B cell (primary cell): ENCODE measurements around the gene PAX4. TPM values are rescaled to one million over a fixed set of nuclear protein-coding genes. Genes with fewer than 3 reads are reported as not detected.

Experiments
- ATAC-seq: fragments of 200-7000 bp; cut with Tn5 transposase; one replicate; pipeline ENCODE4 v1.10.0; 2021; ENCODE audit warnings: low read depth, mild to moderate bottlenecking, moderate number of reproducible peaks, moderate library complexity
- CTCF ChIA-PET: fragments of 350-600 bp; sonication (Branson Sonifier 250); formaldehyde crosslinking; loops from one replicate; lab custom pipeline; 2021; ENCODE audit warnings: antibody characterized with exemption, inconsistent platforms; lab: Charles Lee
- POLR2A ChIA-PET: fragments of 350-600 bp; sonication (Branson Sonifier 250); formaldehyde crosslinking; loops from one replicate; lab custom pipeline; 2021; ENCODE audit warnings: antibody characterized with exemption; lab: Charles Lee
- DNase-seq: peaks from one replicate; pipeline ENCODE4 v3.0.0; 2013
- H2AFZ ChIP-seq: 2 replicates; pipeline ENCODE4 v1.6.1; 2012; ENCODE audit warnings: mild to moderate bottlenecking, low read depth, low read length; ENCODE audit not compliant: insufficient read depth, poor library complexity, severe bottlenecking
- H3K27ac ChIP-seq, 2 donors: 1 replicate in 1 of 2; 2 replicates in 1 of 2; pipeline ENCODE4 v1.5.1; 2012 to 2013; ENCODE audit warnings: low read length in 2 of 2, mild to moderate bottlenecking in 2 of 2, moderate library complexity in 1 of 2
- H3K27me3 ChIP-seq, 4 experiments: fragments of 200-600 bp in 1 of 4; sonication (generic) in 1 of 4; replicated peaks in 1 of 4; 1 replicate in 2 of 4; 2 replicates in 2 of 4; pipeline versions ENCODE4 v1.6.1 to v1.7.0; 2013 to 2016; ENCODE audit warnings: low read length in 3 of 4, mild to moderate bottlenecking in 2 of 4, mixed read lengths in 1 of 4, moderate library complexity in 1 of 4; ENCODE audit not compliant: insufficient read depth in 4 of 4, control insufficient read depth in 3 of 4; ENCODE audit errors: control extremely low read depth in 1 of 4
- H3K36me3 ChIP-seq, 2 experiments: replicated peaks in 1 of 2; 1 replicate in 1 of 2; 2 replicates in 1 of 2; pipeline versions ENCODE4 v1.6.1 to v1.7.1; 2013; ENCODE audit warnings: low read length in 1 of 2; ENCODE audit not compliant: insufficient read depth in 2 of 2, control insufficient read depth in 1 of 2; ENCODE audit errors: control extremely low read depth in 1 of 2, extremely low read depth in 1 of 2
- H3K4me1 ChIP-seq, 2 donors: fragments of 200-600 bp in 1 of 2; sonication (generic) in 1 of 2; 1 replicate in 1 of 2; 2 replicates in 1 of 2; pipeline versions ENCODE4 v1.5.1 to v1.6.1; 2013 to 2017; ENCODE audit warnings: low read length in 2 of 2; ENCODE audit not compliant: control insufficient read depth in 2 of 2, insufficient read depth in 2 of 2
- H3K4me2 ChIP-seq: replicated peaks from 2 replicates; pipeline ENCODE3; 2012; ENCODE audit warnings: mild to moderate bottlenecking, low read depth, low read length; ENCODE audit not compliant: poor library complexity, severe bottlenecking
- H3K4me3 ChIP-seq, 5 experiments: fragments of 200-600 bp in 1 of 5; sonication (generic) in 1 of 5; 1 replicate in 3 of 5; 2 replicates in 2 of 5; pipeline versions ENCODE4 v1.5.1 to v1.7.0; 2011 to 2016; ENCODE audit warnings: low read length in 4 of 5, mild to moderate bottlenecking in 4 of 5, low read depth in 2 of 5, control low read depth in 1 of 5, moderate library complexity in 1 of 5; ENCODE audit not compliant: insufficient read depth in 1 of 5; ENCODE audit errors: control extremely low read depth in 1 of 5, extremely low read depth in 1 of 5
- H3K79me2 ChIP-seq: fragments of 200-600 bp; sonication (generic); one replicate; pipeline ENCODE4 v1.6.0; 2016; ENCODE audit warnings: low read length; ENCODE audit not compliant: control insufficient read depth, insufficient read depth
- H3K9ac ChIP-seq: fragments of 200-600 bp; sonication (generic); 2 replicates; pipeline ENCODE4 v1.6.1; 2017; ENCODE audit warnings: mild to moderate bottlenecking, low read length, moderate library complexity
- H3K9me3 ChIP-seq, 3 donors: one replicate each; pipeline versions ENCODE4 v1.6.1 to v1.7.1; 2013; ENCODE audit warnings: low read length in 2 of 3; ENCODE audit not compliant: control insufficient read depth in 2 of 3, insufficient read depth in 1 of 3; ENCODE audit errors: control extremely low read depth in 1 of 3
- H4K20me1 ChIP-seq: 2 replicates; pipeline ENCODE4 v1.6.0; 2012; ENCODE audit warnings: mild to moderate bottlenecking, low read length; ENCODE audit not compliant: insufficient read depth, control insufficient read depth, poor library complexity, severe bottlenecking
- H3K27ac Mint-ChIP-seq: one replicate; pipeline ENCODE4 v1.8.0; 2021; ENCODE audit warnings: mixed read lengths
- H3K27me3 Mint-ChIP-seq: one replicate; pipeline ENCODE4 v1.8.0; 2021; ENCODE audit warnings: mixed read lengths
- H3K4me1 Mint-ChIP-seq: one replicate; pipeline ENCODE4 v1.8.0; 2021; ENCODE audit warnings: mixed read lengths
- H3K4me3 Mint-ChIP-seq: one replicate; pipeline ENCODE4 v1.8.0; 2021; ENCODE audit warnings: mixed read lengths
- H3K9me3 Mint-ChIP-seq: one replicate; pipeline ENCODE4 v1.8.0; 2022; ENCODE audit warnings: mixed read lengths; ENCODE audit not compliant: insufficient read depth
- EZH2 ChIP-seq: IDR thresholded peaks from 2 replicates; pipeline ENCODE4 v1.6.1; 2012; ENCODE audit warnings: borderline replicate concordance, low read depth, mild to moderate bottlenecking, moderate library complexity, low read length; ENCODE audit not compliant: insufficient read depth, poor library complexity, severe bottlenecking
- WGBS: methylation state at CpG from one replicate; pipeline ENCODE4 v1.1.5; 2013; ENCODE audit warnings: missing lambda C conversion rate; ENCODE audit not compliant: insufficient coverage; 5-methylcytosine and 5-hydroxymethylcytosine counted together
- intact Hi-C: fragments of 100-400 bp; cut with micrococcal nuclease; formaldehyde crosslinking; loops from one replicate; pipeline ENCODE4 v1.10.0; 2022
- polyA minus RNA-seq: library from RNA; depleted of rRNA, polyadenylated mRNA; stranded (reverse); fragments of >200 nt; gene quantifications from 2 replicates; pipeline ENCODE4 v1.2.3, GENCODE V29; 2012
- polyA plus RNA-seq: library from polyadenylated mRNA; depleted of rRNA; stranded (reverse); fragments of >200 nt; gene quantifications from 2 replicates; pipeline ENCODE4 v1.2.3, GENCODE V29; 2012
- total RNA-seq, 2 donors: library from RNA; stranded (reverse); fragments of 120-200 nt in 1 of 2; gene quantifications; 1 replicate in 1 of 2; 2 replicates in 1 of 2; pipeline versions ENCODE4 v1.2.3 to v1.2.4, GENCODE V29; 2013 to 2022
- TF ChIP-seq, protein P1 (sequence below): fragments of 200-600 bp; IDR thresholded peaks from one replicate; pipeline ENCODE4 v1.8.0; 2022; ENCODE audit warnings: antibody characterized with exemption, mild to moderate bottlenecking

PAX4 gene, protein sequence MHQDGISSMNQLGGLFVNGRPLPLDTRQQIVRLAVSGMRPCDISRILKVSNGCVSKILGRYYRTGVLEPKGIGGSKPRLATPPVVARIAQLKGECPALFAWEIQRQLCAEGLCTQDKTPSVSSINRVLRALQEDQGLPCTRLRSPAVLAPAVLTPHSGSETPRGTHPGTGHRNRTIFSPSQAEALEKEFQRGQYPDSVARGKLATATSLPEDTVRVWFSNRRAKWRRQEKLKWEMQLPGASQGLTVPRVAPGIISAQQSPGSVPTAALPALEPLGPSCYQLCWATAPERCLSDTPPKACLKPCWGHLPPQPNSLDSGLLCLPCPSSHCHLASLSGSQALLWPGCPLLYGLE
- not detected in 2 replicates for total RNA-seq
- total RNA-seq (2013): not detected
- not detected in 2 replicates for polyA plus RNA-seq
- not detected in 2 replicates for polyA minus RNA-seq

DNA sequence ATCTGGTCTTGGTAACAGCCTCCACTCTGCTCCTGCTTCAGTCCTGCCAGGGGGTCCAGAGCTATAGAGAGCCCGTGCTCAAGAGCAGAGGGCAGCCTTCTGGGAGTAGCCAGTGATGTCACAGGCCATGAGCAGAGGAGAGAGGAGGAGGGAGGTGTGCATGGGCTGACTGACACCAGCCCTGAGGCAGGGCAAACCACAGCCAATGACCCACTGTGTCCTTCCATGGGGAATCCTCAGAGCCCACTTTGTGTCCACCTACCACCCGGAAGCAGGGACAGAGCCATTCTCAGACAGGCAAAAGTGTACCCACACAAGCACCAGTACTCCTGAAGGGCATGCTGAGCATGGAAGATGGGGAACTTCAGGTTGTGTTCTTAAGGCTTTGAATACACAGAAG, at the start of gene PAX4:
Gene PAX4 (minus strand): TSS at position 101 of the 400 bp plus-strand sequence. CDS start 2,214 bp downstream, outside the sequence.
- CTCF ChIA-PET: interaction anchor here (1.2 kb wide), 1 partner anchor 8 kb away, joined by 3 read pairs; no protein-coding TSS in a partner anchor
- no peak within 1 kb of the TSS for H3K27ac Mint-ChIP-seq
- ATAC-seq (no peak), DNase-seq (no peak)
- H3K9me3 Mint-ChIP-seq: no peaks in the 10 kb centered on the region
- TF ChIP-seq, protein P1, sequence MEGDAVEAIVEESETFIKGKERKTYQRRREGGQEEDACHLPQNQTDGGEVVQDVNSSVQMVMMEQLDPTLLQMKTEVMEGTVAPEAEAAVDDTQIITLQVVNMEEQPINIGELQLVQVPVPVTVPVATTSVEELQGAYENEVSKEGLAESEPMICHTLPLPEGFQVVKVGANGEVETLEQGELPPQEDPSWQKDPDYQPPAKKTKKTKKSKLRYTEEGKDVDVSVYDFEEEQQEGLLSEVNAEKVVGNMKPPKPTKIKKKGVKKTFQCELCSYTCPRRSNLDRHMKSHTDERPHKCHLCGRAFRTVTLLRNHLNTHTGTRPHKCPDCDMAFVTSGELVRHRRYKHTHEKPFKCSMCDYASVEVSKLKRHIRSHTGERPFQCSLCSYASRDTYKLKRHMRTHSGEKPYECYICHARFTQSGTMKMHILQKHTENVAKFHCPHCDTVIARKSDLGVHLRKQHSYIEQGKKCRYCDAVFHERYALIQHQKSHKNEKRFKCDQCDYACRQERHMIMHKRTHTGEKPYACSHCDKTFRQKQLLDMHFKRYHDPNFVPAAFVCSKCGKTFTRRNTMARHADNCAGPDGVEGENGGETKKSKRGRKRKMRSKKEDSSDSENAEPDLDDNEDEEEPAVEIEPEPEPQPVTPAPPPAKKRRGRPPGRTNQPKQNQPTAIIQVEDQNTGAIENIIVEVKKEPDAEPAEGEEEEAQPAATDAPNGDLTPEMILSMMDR: no peak
- TF ChIP-seq EZH2: no peak
- no peaks in the 10 kb centered on the region for H4K20me1 ChIP-seq
- H3K9me3 ChIP-seq: no peaks in the 10 kb centered on the region
- H3K4me2 ChIP-seq: no peak within 1 kb of the TSS
- H3K4me1 Mint-ChIP-seq: peaks cover 5% of the 10 kb centered on the region
- POLR2A ChIA-PET: no interaction called here
- H3K79me2 ChIP-seq: no peaks in the 10 kb centered on the region
- 40% methylated on average over 1 of the region's 2 CpGs for WGBS
- H3K4me1 ChIP-seq: no peaks in the 10 kb centered on the region
- no peaks in the 10 kb centered on the region for H3K36me3 ChIP-seq
- H3K27ac ChIP-seq: no peak within 1 kb of the TSS
- H3K4me3 ChIP-seq: no peak within 1 kb of the TSS
- intact Hi-C loops: no loop called here
- H3K4me3 Mint-ChIP-seq: no peak within 1 kb of the TSS
- no peak within 1 kb of the TSS for H2AFZ ChIP-seq
- peaks cover 74% of the 10 kb centered on the region for H3K27me3 Mint-ChIP-seq
- H3K27me3 ChIP-seq: peaks cover 0 to 27% (median 6%) of the 10 kb centered on the region in 4 experiments
- no peak within 1 kb of the TSS for H3K9ac ChIP-seq

DNA sequence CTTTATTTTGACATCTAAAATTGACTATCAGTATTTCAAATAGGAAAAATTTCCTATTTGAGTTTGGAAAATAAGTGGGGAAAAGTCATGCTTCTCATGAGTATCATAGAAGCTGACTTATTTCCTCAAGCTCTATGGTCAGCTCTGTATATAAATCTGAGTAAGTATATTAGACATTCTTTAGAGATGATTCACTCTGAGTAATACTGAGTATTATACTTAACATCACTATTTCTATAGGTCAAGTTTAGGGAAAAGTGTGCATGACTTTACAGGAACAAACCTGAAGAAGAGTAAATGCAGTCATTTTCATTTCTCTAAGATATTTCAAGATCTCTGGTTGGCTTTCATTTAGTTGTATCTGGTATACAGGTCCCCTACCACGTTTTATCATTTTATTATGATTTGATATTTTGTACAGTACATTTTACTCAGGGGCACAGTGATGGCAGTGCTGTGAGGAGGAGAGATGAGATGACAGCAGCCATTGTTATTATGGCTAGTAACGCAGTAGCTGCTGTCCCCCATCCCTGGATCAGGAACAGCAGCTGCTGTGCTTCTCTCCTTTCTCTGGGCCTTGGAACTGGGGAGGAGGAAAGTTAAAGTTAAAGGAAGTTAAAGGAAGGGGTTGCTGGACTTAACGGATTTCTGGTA, 49.2 kb upstream of the PAX4 start:
- Mint-ChIP-seq H3K4me3 (no peak overlapping the region), H3K4me1 (peaks cover 28% of the 10 kb centered on the region), H3K27me3 (no peaks in the 10 kb centered on the region), H3K27ac (no peak overlapping the region), H3K9me3 (no peaks in the 10 kb centered on the region)
- H3K27ac ChIP-seq: no peak overlapping the region
- ATAC-seq: no peak
- intact Hi-C loops: no loop called here
- no peak for DNase-seq
- H4K20me1 ChIP-seq: peaks cover 69% of the 10 kb centered on the region
- H3K9ac ChIP-seq: no peak overlapping the region
- H3K27me3 ChIP-seq: no peaks in the 10 kb centered on the region
- WGBS: 85% methylated on average over 1 of the region's 3 CpGs
- H3K4me2 ChIP-seq: no peak overlapping the region
- POLR2A ChIA-PET: no interaction called here
- no peak overlapping the region for H3K4me3 ChIP-seq
- TF ChIP-seq, protein P1: no peak
- no peak for TF ChIP-seq EZH2
- CTCF ChIA-PET: no interaction called here
- H3K9me3 ChIP-seq: no peaks in the 10 kb centered on the region
- H3K36me3 ChIP-seq: peaks cover 0 to 14% of the 10 kb centered on the region in 2 experiments
- H3K4me1 ChIP-seq: no peaks in the 10 kb centered on the region
- no peak overlapping the region for H2AFZ ChIP-seq
- peaks cover 95% of the 10 kb centered on the region for H3K79me2 ChIP-seq
